Left ventricle myocardium inferior (tissue), 1 donor: ENCODE measurements around the gene TM9SF1. TPM values are rescaled to one million over a fixed set of nuclear protein-coding genes. Genes with fewer than 3 reads are reported as not detected.

Experiments
- DNase-seq: peaks from one replicate; pipeline ENCODE4 v3.0.0-alpha.2; 2020
- H3K27ac ChIP-seq: fragments of 200-600 bp; replicated peaks from 2 replicates; pipeline ENCODE4 v1.8.0; 2021
- H3K27me3 ChIP-seq: fragments of 200-600 bp; 2 replicates; pipeline ENCODE4 v1.8.0; 2021; ENCODE audit warnings: low read depth
- H3K36me3 ChIP-seq: fragments of 200-600 bp; 2 replicates; pipeline ENCODE4 v1.8.0; 2021
- H3K4me1 ChIP-seq: fragments of 200-600 bp; 2 replicates; pipeline ENCODE4 v1.8.0; 2021
- H3K4me3 ChIP-seq: fragments of 200-600 bp; 2 replicates; pipeline ENCODE4 v1.8.0; 2021; ENCODE audit warnings: mild to moderate bottlenecking, moderate library complexity
- H3K9me3 ChIP-seq: fragments of 200-600 bp; replicated peaks from 2 replicates; pipeline ENCODE4 v1.8.0; 2021
- CTCF ChIP-seq: fragments of 200-600 bp; IDR thresholded peaks from 2 replicates; pipeline ENCODE4 v1.8.0; 2021; ENCODE audit warnings: antibody characterized with exemption, mild to moderate bottlenecking, borderline replicate concordance
- intact Hi-C: fragments of 100-400 bp; cut with micrococcal nuclease; formaldehyde crosslinking; loops from one replicate; pipeline ENCODE4 v1.11.0; 2022
- total RNA-seq: library from RNA; stranded (reverse); fragmentation: NEBNext Ultra II Directional; extraction: Animal tissue kit (Norgen Biotek cat#: 25700); gene quantifications from one replicate; pipeline ENCODE4 v1.2.1, GENCODE V29; 2021
- donor health status: DM: no; HTN: yes; CAD: no; lungs with severe emphysema.

Gene TM9SF1
- total RNA-seq, 1 donor from 2014 or later = 22.2 TPM

GRCh38 chr14:24172871-24173281, 22.4 kb downstream of the TM9SF1 start:
- Histone ChIP-seq H3K4me3 (no peak overlapping the region), H3K9me3 (no peaks in the 10 kb centered on the region), H3K27me3 (no peaks in the 10 kb centered on the region), H3K4me1 (peaks cover 13% of the 10 kb centered on the region), H3K27ac (no peak overlapping the region), H3K36me3 (peaks cover 34% of the 10 kb centered on the region)
- intact Hi-C loops = no loop called here
- no peak for TF ChIP-seq CTCF
- no peak for DNase-seq

GRCh38 chr14:24172261-24172860, 22.9 kb downstream of the TM9SF1 start:
- Histone ChIP-seq H3K27me3 (no peaks in the 10 kb centered on the region), H3K36me3 (peaks cover 34% of the 10 kb centered on the region), H3K27ac (no peak overlapping the region), H3K4me1 (peaks cover 13% of the 10 kb centered on the region), H3K4me3 (peak overlapping the region; percentile 56), H3K9me3 (no peaks in the 10 kb centered on the region)
- intact Hi-C loops = no loop called here
- no peak for DNase-seq
- no peak for TF ChIP-seq CTCF

- Histone ChIP-seq H3K9me3 (no peaks in the 10 kb centered on the region), H3K27ac (no peak within 1 kb of the TSS), H3K4me1 (peaks cover 13% of the 10 kb centered on the region), H3K27me3 (no peaks in the 10 kb centered on the region), H3K4me3 (peak within 1 kb of the TSS; percentile 56), H3K36me3 (peaks cover 34% of the 10 kb centered on the region)
- DNase-seq = peak; percentile 61
- TF ChIP-seq CTCF = no peak
- intact Hi-C loops = no loop called here
Measured at GRCh38 chr14:24171422-24172260, 23.6 kb downstream of the TM9SF1 start, which contains the start of gene REC8. TSS of gene REC8 (plus strand) at chr14:24172080. CDS start at chr14:24172553, 473 bp downstream.

DNA sequence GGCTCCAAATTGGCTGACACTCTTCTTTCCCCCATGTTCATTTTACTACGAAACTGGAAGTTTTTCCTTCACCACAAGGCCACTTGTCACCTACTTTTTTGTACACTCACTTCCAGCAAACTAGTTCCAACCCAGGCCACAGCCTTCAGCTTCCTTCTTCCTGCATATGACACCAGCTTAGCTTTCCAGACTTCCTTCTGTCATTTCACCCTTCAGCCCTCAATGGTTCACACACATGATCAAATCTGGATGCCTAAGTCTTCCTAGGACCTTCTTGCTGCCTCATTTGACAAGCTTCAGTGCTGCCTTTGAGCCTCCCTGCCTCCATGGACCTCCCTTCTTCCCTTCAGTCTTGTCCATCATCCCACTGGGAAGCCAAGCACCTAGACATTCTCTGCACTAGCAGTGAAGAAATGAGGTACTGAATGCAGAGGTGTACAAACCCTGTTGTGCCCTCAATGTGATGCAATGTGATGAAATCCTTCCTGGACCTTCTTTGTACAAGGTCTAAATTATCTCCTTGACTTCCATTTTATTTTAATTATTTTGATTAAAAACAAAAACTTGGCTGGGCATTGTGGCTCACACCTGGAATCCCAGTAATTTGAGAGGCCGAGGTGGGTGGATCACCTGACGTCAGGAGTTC, 27.6 kb downstream of the TM9SF1 start:
- no peak for DNase-seq
- intact Hi-C loops = no loop called here
- H3K4me1 ChIP-seq = peaks cover 34% of the 10 kb centered on the region

More for the DNA sequence above, 27.6 kb downstream of the TM9SF1 start:
- H3K9me3 ChIP-seq = no peaks in the 10 kb centered on the region
- H3K36me3 ChIP-seq = peaks cover 67% of the 10 kb centered on the region
- no peak for TF ChIP-seq CTCF
- no peaks in the 10 kb centered on the region for H3K27me3 ChIP-seq
- no peak overlapping the region for H3K27ac ChIP-seq
- H3K4me3 ChIP-seq = no peak overlapping the region
